Activated naive CD8-positive, alpha-beta T cell treated with anti-CD3 and anti-CD28 coated beads, Interleukin-2, amount 50 U/mL, for 24 hours (primary cell): ENCODE measurements around the gene MOB2.

Experiments used
- ATAC-seq: fragments of 150-1000 bp; cut with Tn5 transposase; one replicate; pipeline ENCODE4 v1.10.0; 2021
- DNase-seq: peaks from one replicate; pipeline ENCODE4 v3.0.0; 2021
- H3K27ac Mint-ChIP-seq: one replicate; pipeline ENCODE4 v1.8.0; 2021; ENCODE audit warnings: mild to moderate bottlenecking, mixed read lengths
- H3K27me3 Mint-ChIP-seq: one replicate; pipeline ENCODE4 v1.8.0; 2021; ENCODE audit warnings: mixed read lengths
- H3K36me3 Mint-ChIP-seq: one replicate; pipeline ENCODE4 v1.8.0; 2021; ENCODE audit warnings: low read depth, mixed read lengths
- H3K4me1 Mint-ChIP-seq: one replicate; pipeline ENCODE4 v1.8.0; 2021; ENCODE audit warnings: mixed read lengths
- H3K4me3 Mint-ChIP-seq: one replicate; pipeline ENCODE4 v1.8.0; 2021; ENCODE audit warnings: mild to moderate bottlenecking, moderate library complexity, mixed read lengths
- H3K9me3 Mint-ChIP-seq: one replicate; pipeline ENCODE4 v1.8.0; 2021; ENCODE audit warnings: mixed read lengths

MOB2 gene

GRCh38 chr11:1446623-1447022 is 40.0 kb downstream of the MOB2 start:
- ATAC-seq = no peak
- H3K36me3 Mint-ChIP-seq = no peaks in the 10 kb centered on the region
- H3K27ac Mint-ChIP-seq = no peak overlapping the region
- no peaks in the 10 kb centered on the region for H3K4me1 Mint-ChIP-seq
- no peaks in the 10 kb centered on the region for H3K27me3 Mint-ChIP-seq
- no peak overlapping the region for H3K4me3 Mint-ChIP-seq
- no peak for DNase-seq
- no peaks in the 10 kb centered on the region for H3K9me3 Mint-ChIP-seq

- H3K36me3 Mint-ChIP-seq = no peaks in the 10 kb centered on the region
- no peak for ATAC-seq
- no peaks in the 10 kb centered on the region for H3K9me3 Mint-ChIP-seq
Measured at GRCh38 chr11:1445741-1446445, 40.7 kb downstream of the MOB2 start.

GRCh38 chr11:1444823-1445422 is 41.7 kb downstream of the MOB2 start:
- H3K9me3 Mint-ChIP-seq = no peaks in the 10 kb centered on the region
- no peak overlapping the region for H3K4me3 Mint-ChIP-seq
- no peak for DNase-seq
- no peaks in the 10 kb centered on the region for H3K27me3 Mint-ChIP-seq
- H3K36me3 Mint-ChIP-seq = no peaks in the 10 kb centered on the region
- no peak for ATAC-seq
- H3K27ac Mint-ChIP-seq = no peak overlapping the region
- H3K4me1 Mint-ChIP-seq = no peaks in the 10 kb centered on the region

More at GRCh38 chr11:1445741-1446445, 40.7 kb downstream of the MOB2 start:
- Mint-ChIP-seq H3K27me3 (no peaks in the 10 kb centered on the region), H3K4me1 (no peaks in the 10 kb centered on the region), H3K4me3 (no peak overlapping the region), H3K27ac (no peak overlapping the region)
- DNase-seq = no peak

GRCh38 chr11:1444321-1444720 is 42.3 kb downstream of the MOB2 start:
- DNase-seq (no peak), ATAC-seq (no peak)
- no peaks in the 10 kb centered on the region for H3K27me3 Mint-ChIP-seq
- no peaks in the 10 kb centered on the region for H3K4me1 Mint-ChIP-seq
- no peaks in the 10 kb centered on the region for H3K9me3 Mint-ChIP-seq
- no peak overlapping the region for H3K4me3 Mint-ChIP-seq
- no peak overlapping the region for H3K27ac Mint-ChIP-seq
- no peaks in the 10 kb centered on the region for H3K36me3 Mint-ChIP-seq

GRCh38 chr11:1443737-1444136 is 42.8 kb downstream of the MOB2 start:
- Mint-ChIP-seq H3K9me3 (no peaks in the 10 kb centered on the region), H3K4me3 (no peak overlapping the region), H3K27me3 (no peaks in the 10 kb centered on the region), H3K36me3 (no peaks in the 10 kb centered on the region), H3K4me1 (no peaks in the 10 kb centered on the region), H3K27ac (no peak overlapping the region)
- no peak for DNase-seq
- ATAC-seq = no peak

GRCh38 chr11:1442807-1443366 is 43.7 kb downstream of the MOB2 start:
- no peak overlapping the region for H3K27ac Mint-ChIP-seq
- DNase-seq (no peak), ATAC-seq (no peak)
- H3K4me3 Mint-ChIP-seq = no peak overlapping the region
- no peaks in the 10 kb centered on the region for H3K27me3 Mint-ChIP-seq
- H3K36me3 Mint-ChIP-seq = no peaks in the 10 kb centered on the region
- H3K9me3 Mint-ChIP-seq = no peaks in the 10 kb centered on the region
- no peaks in the 10 kb centered on the region for H3K4me1 Mint-ChIP-seq

- DNase-seq = no peak
- H3K4me3 Mint-ChIP-seq = no peak overlapping the region
- no peak for ATAC-seq
- no peaks in the 10 kb centered on the region for H3K9me3 Mint-ChIP-seq
- H3K27ac Mint-ChIP-seq = no peak overlapping the region
- H3K36me3 Mint-ChIP-seq = no peaks in the 10 kb centered on the region
- H3K4me1 Mint-ChIP-seq = no peaks in the 10 kb centered on the region
- H3K27me3 Mint-ChIP-seq = no peaks in the 10 kb centered on the region
Measured at GRCh38 chr11:1442163-1442562, 44.4 kb downstream of the MOB2 start.

GRCh38 chr11:1440496-1440895 is 46.1 kb downstream of the MOB2 start:
- no peaks in the 10 kb centered on the region for H3K36me3 Mint-ChIP-seq
- H3K4me1 Mint-ChIP-seq = no peaks in the 10 kb centered on the region
- ATAC-seq = no peak
- no peak for DNase-seq
- no peaks in the 10 kb centered on the region for H3K9me3 Mint-ChIP-seq
- H3K4me3 Mint-ChIP-seq = no peak overlapping the region
- no peak overlapping the region for H3K27ac Mint-ChIP-seq
- H3K27me3 Mint-ChIP-seq = no peaks in the 10 kb centered on the region

- no peak overlapping the region for H3K4me3 Mint-ChIP-seq
- no peak overlapping the region for H3K27ac Mint-ChIP-seq
Measured at GRCh38 chr11:1440066-1440465, 46.5 kb downstream of the MOB2 start.

GRCh38 chr11:1439341-1439740 is 47.2 kb downstream of the MOB2 start:
- Mint-ChIP-seq H3K4me3 (no peak overlapping the region), H3K27me3 (no peaks in the 10 kb centered on the region), H3K9me3 (no peaks in the 10 kb centered on the region), H3K4me1 (no peaks in the 10 kb centered on the region), H3K27ac (no peak overlapping the region), H3K36me3 (no peaks in the 10 kb centered on the region)
- ATAC-seq (no peak), DNase-seq (no peak)

More at GRCh38 chr11:1440066-1440465, 46.5 kb downstream of the MOB2 start:
- no peak for DNase-seq
- H3K9me3 Mint-ChIP-seq = no peaks in the 10 kb centered on the region
- no peaks in the 10 kb centered on the region for H3K36me3 Mint-ChIP-seq
- H3K4me1 Mint-ChIP-seq = no peaks in the 10 kb centered on the region
- no peak for ATAC-seq
- H3K27me3 Mint-ChIP-seq = no peaks in the 10 kb centered on the region

- H3K9me3 Mint-ChIP-seq = no peaks in the 10 kb centered on the region
- H3K4me1 Mint-ChIP-seq = no peaks in the 10 kb centered on the region
- H3K36me3 Mint-ChIP-seq = no peaks in the 10 kb centered on the region
- no peaks in the 10 kb centered on the region for H3K27me3 Mint-ChIP-seq
- H3K4me3 Mint-ChIP-seq = no peak overlapping the region
- H3K27ac Mint-ChIP-seq = no peak overlapping the region
- no peak for ATAC-seq
- no peak for DNase-seq
Measured at GRCh38 chr11:1438967-1439330, 47.6 kb downstream of the MOB2 start.

- Mint-ChIP-seq H3K4me1 (no peaks in the 10 kb centered on the region), H3K4me3 (no peak overlapping the region), H3K9me3 (no peaks in the 10 kb centered on the region), H3K27me3 (no peaks in the 10 kb centered on the region), H3K36me3 (no peaks in the 10 kb centered on the region), H3K27ac (no peak overlapping the region)
- ATAC-seq (no peak), DNase-seq (no peak)
Measured at GRCh38 chr11:1438261-1438966, 48.2 kb downstream of the MOB2 start.

- H3K36me3 Mint-ChIP-seq = no peaks in the 10 kb centered on the region
- no peak for ATAC-seq
- no peaks in the 10 kb centered on the region for H3K9me3 Mint-ChIP-seq
- H3K27me3 Mint-ChIP-seq = no peaks in the 10 kb centered on the region
- no peak overlapping the region for H3K27ac Mint-ChIP-seq
- no peaks in the 10 kb centered on the region for H3K4me1 Mint-ChIP-seq
- H3K4me3 Mint-ChIP-seq = no peak overlapping the region
- DNase-seq = no peak
Measured at GRCh38 chr11:1437500-1437899, 49.1 kb downstream of the MOB2 start.

- H3K36me3 Mint-ChIP-seq = no peaks in the 10 kb centered on the region
- H3K4me3 Mint-ChIP-seq = no peak overlapping the region
- H3K27me3 Mint-ChIP-seq = no peaks in the 10 kb centered on the region
- ATAC-seq = no peak
- H3K9me3 Mint-ChIP-seq = no peaks in the 10 kb centered on the region
- H3K27ac Mint-ChIP-seq = no peak overlapping the region
- no peak for DNase-seq
- no peaks in the 10 kb centered on the region for H3K4me1 Mint-ChIP-seq
Measured at GRCh38 chr11:1436468-1437039, 50.0 kb downstream of the MOB2 start.
